ENCODE data around the gene FBXL22.
"Not testable (repeated sequence)": the region's sequence is repeated elsewhere in the genome, so short reads cannot be mapped to it uniquely, and the experiment has no call there.

Gene FBXL22

GRCh38 chr15:63610209-63610841 lies 13.1 kb downstream of the FBXL22 start:
- in situ Hi-C loops (cut with MboI; ENCODE audit: low sequenced_read_pairs): no loop called here

- in situ Hi-C loops (cut with MboI; ENCODE audit: low sequenced_read_pairs): no loop called here
These were observed 14.0 kb downstream of the FBXL22 start for GRCh38 chr15:63611177-63611576.

GRCh38 chr15:63612300-63612699 lies 15.1 kb downstream of the FBXL22 start:
- in situ Hi-C loops (cut with MboI; ENCODE audit: low sequenced_read_pairs): no loop called here

- in situ Hi-C loops (cut with MboI; ENCODE audit: low sequenced_read_pairs): no loop called here
These were observed 18.7 kb downstream of the FBXL22 start for GRCh38 chr15:63615935-63616334.

GRCh38 chr15:63617147-63617546 lies 20.0 kb downstream of the FBXL22 start:
- in situ Hi-C loops (cut with MboI; ENCODE audit: low sequenced_read_pairs): not testable (repeated sequence)

- in situ Hi-C loops (cut with MboI; ENCODE audit: low sequenced_read_pairs): not testable (repeated sequence)
These were observed 20.4 kb downstream of the FBXL22 start for GRCh38 chr15:63617627-63618026.

GRCh38 chr15:63620760-63621159 lies 23.6 kb downstream of the FBXL22 start:
- in situ Hi-C loops (cut with MboI; ENCODE audit: low sequenced_read_pairs): not testable (repeated sequence)

- in situ Hi-C loops (cut with MboI; ENCODE audit: low sequenced_read_pairs): no loop called here
These were observed 26.2 kb downstream of the FBXL22 start for GRCh38 chr15:63623232-63623969.

GRCh38 chr15:63626955-63627354 lies 29.8 kb downstream of the FBXL22 start:
- in situ Hi-C loops (cut with MboI; ENCODE audit: low sequenced_read_pairs): no loop called here

- in situ Hi-C loops (cut with MboI; ENCODE audit: low sequenced_read_pairs): no loop called here
These were observed 31.1 kb downstream of the FBXL22 start for GRCh38 chr15:63628123-63628822.

GRCh38 chr15:63630036-63630751 lies 33.0 kb downstream of the FBXL22 start:
- in situ Hi-C loops (cut with MboI; ENCODE audit: low sequenced_read_pairs): no loop called here

GRCh38 chr15:63633312-63633711 lies 36.1 kb downstream of the FBXL22 start:
- in situ Hi-C loops (cut with MboI; ENCODE audit: low sequenced_read_pairs): no loop called here

GRCh38 chr15:63634154-63634553 lies 37.0 kb downstream of the FBXL22 start:
- in situ Hi-C loops (cut with MboI; ENCODE audit: low sequenced_read_pairs): no loop called here

GRCh38 chr15:63636518-63637061 lies 39.4 kb downstream of the FBXL22 start:
- in situ Hi-C loops (cut with MboI; ENCODE audit: low sequenced_read_pairs): no loop called here

- in situ Hi-C loops (cut with MboI; ENCODE audit: low sequenced_read_pairs): no loop called here
These were observed 41.7 kb downstream of the FBXL22 start for GRCh38 chr15:63638839-63639238.

GRCh38 chr15:63640146-63640545 lies 43.0 kb downstream of the FBXL22 start:
- in situ Hi-C loops (cut with MboI; ENCODE audit: low sequenced_read_pairs): no loop called here
